ENCODE data around the gene KCNMB2.

Gene KCNMB2

DNA sequence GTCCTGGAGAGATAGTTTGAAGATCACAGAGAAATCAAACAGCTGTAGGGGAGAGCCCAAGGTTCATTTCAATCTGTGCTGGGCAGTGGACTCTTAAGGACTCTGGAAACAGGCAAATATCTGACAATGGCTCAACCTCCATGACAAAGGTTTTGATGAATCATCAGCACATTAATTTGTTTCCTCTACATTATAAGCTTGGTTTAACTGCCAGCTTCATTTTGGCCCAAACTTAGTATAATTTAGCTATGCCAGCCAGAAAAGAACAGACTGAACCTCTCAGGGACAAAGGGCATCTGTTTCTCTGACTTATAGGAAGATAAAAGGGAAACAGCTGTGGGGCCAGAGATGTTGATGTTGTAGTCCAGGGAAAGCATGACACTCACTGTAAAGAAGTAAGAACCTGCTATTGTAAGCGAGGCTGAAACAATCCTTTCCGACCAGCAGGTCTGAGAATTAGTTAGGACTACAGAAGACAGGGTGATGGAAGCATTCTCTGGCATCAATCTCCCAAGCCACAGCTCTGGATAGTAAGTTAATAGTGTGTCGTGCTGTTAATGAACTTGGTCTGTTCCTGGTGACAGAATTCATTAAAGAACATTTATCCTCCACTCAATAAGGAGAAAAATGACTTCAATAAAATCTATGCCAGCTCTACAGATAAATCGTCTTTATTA lies 110.1 kb downstream of the KCNMB2 start:
- DNase-seq (ENCODE audit: low read depth in 2 of 2), result no peak

DNA sequence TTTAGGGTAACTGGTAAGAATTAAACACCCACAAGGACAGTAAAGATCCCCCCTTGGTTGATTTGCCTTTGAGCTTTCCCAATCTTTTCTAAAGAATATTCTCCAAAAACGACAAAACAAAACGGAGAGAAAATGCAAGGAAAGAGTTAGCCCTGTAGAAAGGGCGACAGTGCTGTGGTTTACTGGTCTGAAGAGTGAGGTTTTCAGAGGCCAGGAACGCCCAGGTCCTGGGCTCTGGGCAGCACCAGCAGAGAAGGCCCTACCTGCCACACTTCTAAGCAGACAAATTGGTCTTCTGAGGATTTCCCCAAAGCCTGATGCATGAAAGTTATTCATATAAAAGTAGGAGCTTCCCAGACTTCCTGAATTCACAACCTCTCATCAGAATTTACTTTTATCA lies 119.3 kb downstream of the KCNMB2 start:
- DNase-seq (ENCODE audit: low read depth in 2 of 2), result no peak

DNA sequence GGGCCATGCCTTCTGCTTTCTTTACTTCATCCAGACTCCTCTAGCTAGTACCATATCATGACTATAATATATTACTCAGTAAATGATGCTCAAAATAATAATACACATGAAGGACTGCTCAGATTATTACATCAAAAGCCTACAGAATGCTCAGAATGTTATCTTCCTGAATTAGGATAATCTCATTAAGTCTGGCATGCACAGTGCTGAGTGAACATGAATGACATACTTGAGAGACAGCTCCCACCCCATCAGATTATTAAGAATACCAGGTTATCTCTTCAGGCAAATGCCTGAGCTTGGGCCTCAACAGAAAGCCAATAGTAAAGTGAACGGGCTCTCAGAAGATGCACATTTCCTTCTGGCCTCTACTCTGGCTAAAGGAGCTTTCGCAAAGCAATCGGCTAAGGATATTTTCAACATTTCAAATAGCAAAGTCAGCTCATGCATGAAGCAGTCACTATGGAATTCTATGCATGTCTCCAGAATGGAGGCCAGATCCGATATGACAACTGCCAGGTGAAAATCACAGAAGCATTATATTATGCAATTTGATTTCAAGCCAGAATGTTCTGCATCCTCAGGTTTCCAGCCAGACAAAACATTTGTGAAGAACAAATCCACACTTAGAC lies 122.6 kb downstream of the KCNMB2 start:
- no peak for DNase-seq (ENCODE audit: low read depth in 2 of 2)

DNA sequence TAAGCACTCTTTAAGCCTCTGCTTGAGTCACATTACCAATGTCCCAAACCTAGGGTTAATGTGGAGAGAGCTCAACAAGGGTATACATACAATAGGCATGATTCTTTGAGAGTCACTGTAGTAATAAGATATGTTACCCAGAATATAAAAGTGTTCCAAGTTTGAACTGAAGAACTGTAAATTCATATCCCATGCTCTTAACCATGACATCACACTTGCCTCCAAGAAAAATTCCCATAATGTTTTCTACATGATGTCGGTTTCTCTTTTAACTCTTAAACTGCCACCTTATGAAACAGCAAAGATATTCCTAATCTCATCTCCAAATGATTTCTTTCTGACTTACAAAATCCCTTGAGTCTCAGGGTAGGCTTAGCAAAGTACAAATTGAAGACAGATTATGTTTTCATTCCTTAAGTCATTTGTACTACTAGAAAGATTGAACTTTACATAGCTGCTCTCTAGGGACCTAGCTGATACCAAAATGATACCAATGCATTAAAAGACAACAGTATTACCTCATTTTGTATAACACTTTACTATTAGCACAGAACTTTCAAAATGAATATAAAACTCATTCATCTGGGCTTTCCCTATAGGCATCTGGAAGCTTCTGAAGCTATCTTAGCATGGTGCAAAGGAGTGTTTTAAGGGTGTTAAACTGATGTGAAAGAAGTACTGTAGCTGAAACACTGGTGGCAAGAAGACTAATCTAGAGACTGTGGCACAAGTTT lies 127.1 kb downstream of the KCNMB2 start:
- no peak for DNase-seq (ENCODE audit: low read depth in 2 of 2)

DNA sequence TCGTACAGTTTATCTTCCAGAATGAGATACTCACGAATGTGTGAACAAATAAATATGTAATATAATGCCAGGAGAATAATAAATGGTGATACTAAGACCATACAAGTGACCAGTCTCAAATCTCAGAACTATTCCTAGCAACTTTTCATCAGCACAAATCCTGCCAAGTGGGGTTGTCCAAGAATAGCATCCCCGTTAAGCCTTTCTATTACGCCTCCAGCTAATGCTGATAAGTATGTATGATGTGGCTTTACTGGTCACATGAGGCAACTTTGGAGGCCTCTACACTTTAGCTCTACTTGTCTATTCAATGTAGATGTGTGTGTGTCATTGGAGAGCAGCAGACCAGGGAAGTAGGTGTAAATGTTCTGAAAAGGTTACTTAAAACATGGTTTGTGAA lies 129.5 kb downstream of the KCNMB2 start:
- no peak for DNase-seq (ENCODE audit: low read depth in 2 of 2)

DNA sequence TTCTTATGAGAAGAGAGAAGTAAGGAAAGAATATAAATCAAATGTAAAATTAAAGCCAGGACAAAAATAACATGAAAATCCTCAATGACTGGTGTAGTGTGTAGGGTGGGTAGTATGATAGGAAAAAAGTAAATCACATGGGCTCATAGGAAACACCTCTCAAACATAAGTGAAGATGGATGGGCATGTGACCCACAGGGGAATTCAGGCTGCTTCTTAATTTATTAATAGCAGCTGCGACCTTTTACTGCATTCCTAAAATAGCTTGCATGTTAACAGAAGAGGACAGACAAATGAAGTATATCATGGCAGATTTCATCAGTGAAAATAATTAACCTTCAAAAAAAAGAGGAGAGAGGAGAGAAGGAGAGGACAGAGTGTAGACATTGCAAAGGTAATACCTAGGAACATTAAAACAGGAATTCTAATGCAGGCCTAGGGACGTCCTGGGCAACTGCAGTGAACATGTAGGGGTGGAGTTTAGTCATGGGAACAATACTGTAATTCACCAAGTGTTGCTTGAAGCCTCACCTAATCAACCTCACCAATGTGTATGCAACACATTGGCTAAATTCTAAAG lies 132.9 kb downstream of the KCNMB2 start:
- DNase-seq (ENCODE audit: low read depth in 2 of 2), result peak; percentile 6 to 12

DNA sequence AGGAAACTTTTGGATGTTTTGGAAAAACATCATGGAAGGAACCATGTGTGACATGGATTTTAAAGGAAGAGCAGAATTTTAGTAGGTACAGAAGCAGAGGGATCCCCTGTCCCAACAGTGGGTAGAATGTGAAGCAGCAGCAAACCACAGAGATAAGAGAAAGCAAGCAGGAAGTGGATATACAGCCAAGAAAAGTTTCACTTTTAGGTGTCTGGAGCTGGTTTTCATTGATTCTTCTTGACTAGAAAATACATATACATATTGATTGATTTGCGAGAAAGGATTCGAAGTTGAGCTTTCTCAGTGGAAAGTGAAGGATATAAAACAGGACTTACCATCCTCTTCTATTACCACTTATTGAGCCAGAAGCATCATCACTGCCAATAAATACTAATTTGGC lies 133.5 kb downstream of the KCNMB2 start:
- DNase-seq (ENCODE audit: low read depth in 2 of 2), result no peak

DNA sequence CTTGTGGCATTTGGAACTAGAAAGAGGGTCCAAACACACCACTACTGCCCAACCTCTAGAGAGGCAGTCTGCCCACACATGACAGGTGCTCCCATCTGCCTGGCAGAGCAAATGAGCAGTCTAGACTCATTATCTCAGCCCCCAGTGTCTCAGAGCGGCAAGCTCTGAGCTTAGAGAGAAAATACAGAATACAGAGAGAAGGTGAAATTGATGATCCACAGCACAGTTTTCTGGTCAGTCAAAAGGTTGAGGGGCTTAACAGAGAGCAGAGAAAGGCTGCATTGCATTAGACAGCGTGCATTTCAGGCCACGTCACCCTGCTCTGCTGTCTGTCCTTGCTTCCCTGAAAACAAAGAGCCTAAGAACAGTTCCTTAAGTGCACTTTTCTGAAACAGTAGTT lies 135.1 kb downstream of the KCNMB2 start:
- DNase-seq (ENCODE audit: low read depth in 2 of 2), result no peak

DNA sequence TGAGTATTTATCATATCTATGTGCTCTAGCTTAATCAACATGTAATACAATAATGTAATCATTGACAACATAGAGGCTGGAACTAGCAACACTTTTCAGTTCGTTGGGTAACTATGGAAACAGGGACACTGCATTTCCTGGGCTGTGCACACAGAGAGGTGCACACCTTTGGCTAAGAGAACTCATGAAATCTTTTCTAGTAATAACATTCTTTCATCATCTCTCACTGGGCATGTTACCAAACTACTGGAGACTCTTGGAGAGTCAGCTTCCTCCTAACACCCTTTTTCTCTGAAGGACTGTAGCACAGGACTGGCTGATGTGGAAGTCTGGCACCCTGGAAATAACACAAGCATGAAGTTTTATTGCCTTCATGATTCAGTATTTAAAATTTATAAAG lies 135.6 kb downstream of the KCNMB2 start:
- DNase-seq (ENCODE audit: low read depth in 2 of 2), result peak; percentile 40 to 44

DNA sequence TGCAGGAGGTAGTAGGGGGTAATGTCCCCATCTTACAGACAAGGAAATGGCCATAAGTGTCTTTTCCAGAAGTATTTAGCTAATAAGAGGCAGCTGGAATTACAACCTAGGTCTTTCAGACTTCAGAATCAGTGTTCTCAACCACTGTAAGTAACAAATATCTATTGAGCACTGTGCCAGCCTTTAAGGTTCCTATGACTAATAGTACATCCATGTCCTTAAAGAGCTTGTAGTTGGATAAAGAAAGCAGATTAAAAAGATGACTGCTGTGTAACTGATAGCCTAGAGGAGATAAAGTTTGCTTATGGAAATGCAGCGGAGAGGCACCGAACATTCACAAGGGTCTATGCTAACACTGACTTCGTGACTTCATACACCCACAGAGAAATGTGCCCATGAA lies 136.0 kb downstream of the KCNMB2 start:
- no peak for DNase-seq (ENCODE audit: low read depth in 2 of 2)

DNA sequence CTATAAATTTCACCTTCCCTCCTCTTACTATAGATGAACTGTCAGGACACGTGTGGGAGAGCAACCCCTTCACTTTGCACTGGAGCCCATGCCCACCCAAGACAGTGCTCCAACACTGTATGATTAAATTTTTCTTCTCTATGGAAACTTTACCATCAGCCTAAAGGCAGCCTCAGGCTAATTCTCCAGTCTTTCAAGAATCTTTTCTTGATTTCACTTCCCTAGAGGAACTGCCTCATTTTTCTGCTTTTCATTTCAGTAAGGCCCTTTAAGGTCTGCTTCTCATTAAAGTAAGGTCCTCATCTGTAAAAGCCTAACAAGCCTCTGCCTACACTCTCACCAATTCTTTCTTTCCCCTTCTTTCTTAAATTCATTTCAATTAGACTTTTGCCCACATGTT lies 137.3 kb downstream of the KCNMB2 start:
- no peak for DNase-seq (ENCODE audit: low read depth in 2 of 2)

DNA sequence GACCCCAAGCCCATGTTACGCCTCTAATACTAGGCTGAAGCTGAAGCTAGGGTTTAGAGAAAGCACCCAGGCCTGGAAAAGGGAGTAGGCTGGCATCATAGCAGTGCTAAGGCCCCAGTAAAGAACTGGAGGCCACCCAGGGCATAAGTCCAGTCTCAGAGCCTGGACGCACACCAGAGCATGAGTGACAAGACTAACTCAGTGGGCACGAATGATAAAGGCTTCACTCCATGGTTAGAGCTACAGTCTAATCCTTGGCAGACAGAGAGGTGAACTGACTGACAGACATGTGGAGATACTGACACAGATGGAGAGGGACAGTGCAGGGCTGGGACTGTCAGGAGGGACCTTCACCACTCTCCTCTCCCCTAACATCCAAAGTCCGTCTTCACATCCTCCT lies 139.8 kb downstream of the KCNMB2 start:
- DNase-seq (ENCODE audit: low read depth in 2 of 2), result no peak

DNA sequence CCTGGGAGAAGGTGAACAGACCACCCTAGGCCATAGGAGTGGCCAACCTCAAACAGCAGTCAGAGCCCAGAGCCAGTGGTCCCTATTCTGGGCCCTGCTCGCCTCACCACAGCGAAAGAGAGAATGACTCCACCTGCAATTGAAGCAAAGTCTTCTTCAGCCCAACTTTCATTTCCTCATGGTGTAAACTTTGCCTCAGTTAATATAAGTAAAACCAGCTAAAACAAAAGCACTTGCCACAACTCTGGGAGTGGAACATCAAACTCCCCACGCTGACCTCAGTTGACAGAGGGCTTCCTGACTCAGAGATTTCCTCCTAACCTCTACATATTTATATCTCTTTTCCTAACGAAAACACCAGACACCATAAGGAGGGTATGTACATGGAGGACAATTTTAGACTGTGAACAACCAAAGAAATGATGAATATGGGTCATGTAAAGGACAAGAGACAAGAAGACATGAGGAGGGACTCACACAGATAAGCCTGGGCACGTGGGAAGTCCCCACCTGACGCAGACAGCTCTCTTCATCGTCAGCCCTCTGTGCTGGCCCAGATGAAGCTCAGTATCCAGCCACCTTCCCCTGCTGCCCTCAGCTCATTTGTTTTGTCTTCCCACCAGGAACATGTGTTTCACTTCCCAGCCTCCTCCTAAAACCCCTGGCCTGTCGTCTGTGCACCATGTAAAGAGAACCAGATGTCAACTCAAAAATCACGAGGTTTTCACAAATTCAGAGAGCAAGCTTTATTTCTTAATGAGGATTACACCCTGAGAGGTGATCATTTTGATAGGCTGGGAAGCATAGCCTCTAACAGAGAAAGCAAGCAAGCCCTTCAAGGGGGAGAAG lies 140.9 kb downstream of the KCNMB2 start:
- no peak for DNase-seq (ENCODE audit: low read depth in 2 of 2)

DNA sequence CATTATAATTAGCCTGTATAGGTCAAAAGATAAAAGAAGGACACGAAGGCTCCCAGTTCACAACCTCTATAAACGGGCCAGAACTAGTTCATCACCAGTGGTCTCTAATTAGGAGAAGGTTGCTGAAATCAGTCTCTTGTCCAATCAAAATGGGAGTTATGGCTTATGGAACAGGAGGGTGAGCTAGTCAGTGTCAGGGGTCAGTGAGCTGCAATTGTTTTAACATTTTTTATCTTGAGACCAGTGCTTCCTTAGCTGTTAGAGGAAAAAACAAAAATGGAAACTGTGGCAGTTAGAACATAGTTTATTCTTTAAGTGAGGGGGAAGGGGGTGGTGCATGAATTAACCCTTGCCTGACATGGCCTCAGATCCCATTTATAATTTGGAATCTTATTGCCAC lies 141.7 kb downstream of the KCNMB2 start:
- DNase-seq (ENCODE audit: low read depth in 2 of 2), result no peak

DNA sequence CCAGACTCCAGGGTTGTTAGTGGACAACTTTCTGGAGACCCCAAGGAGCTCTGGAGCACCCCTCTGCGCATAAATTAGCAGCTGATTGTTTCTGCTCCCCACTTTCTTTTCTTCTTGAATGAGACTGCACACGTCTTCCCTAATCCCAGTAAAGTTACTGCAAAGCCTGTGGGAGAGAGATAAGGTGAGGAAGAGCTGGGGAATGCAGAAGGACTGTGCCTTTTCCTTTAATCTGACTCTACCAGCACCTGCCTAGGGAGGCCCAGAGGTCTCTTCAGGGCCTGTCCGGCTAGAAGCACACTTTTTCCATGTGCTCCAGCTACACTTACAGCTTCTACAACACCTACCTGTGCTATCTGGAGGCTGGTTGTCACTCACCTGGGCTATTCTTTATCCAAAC lies 143.8 kb downstream of the KCNMB2 start:
- no peak for DNase-seq (ENCODE audit: low read depth in 2 of 2)

DNA sequence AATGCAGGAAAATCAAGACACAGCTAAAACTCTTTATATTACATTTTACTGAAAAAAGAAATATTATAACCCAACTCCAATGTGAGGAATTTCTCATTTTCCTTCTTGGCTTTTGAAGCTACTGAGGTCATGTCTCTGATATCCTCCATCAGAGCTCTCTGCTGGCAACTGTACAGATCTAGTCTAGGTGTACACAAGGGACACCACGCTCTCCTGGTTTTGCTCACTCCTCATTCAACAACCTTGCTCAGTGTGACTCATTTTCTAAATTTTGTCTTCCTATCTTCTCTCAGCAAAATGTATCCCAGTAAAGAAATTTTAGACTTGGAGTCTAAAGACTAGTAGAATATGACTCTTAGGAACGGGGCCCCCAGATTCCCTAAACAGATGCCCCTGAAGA lies 144.3 kb downstream of the KCNMB2 start:
- DNase-seq (ENCODE audit: low read depth in 2 of 2), result no peak

DNA sequence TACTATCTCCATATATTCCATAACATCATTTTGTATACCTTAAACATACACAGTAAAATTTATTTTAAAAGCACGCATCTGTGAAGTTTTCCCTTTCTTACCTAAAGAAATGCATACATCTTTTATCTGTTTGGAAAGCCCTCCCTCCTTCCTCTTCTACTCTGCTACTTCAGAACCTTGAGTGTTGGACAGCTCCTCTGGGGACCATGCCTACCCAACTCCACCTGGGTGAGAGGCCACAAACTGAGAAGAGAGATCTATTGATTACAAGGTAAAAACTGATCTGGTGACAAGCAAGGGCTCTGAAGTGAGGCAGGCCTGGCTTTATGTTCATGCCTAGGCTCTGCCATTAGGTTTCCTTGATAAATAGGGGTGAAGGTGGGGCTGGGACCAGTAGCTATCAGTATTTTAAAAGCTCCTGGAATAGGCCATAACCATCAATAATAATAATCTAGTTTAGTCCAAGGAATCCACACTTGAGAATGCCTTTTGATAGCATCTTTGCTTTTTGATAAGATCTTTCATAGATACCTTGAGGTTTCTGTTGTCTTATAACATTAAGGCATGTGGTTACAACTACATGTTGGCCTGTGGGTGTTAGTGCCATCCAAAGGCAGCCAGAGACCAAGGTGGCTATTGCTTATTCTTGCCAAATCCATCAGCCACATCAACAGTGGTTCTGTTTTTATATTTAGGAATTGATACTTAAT lies 148.8 kb downstream of the KCNMB2 start:
- DNase-seq (ENCODE audit: low read depth in 2 of 2), result no peak

DNA sequence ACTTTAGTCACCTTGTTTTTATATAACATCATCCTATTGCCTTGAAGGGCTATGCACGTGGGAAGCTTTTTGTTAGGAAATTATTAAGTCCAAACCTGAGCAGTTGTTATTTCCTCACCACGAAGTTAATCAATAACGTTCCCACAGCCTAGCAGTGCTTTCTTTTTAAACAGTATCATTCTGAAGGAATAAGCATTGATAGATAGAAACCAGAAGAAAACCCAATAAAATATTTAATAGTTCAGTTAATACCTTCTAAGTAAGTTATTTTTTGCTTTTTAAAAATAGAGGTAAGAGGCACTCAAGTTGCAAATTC lies 149.3 kb downstream of the KCNMB2 start:
- DNase-seq (ENCODE audit: low read depth in 2 of 2), result no peak

DNA sequence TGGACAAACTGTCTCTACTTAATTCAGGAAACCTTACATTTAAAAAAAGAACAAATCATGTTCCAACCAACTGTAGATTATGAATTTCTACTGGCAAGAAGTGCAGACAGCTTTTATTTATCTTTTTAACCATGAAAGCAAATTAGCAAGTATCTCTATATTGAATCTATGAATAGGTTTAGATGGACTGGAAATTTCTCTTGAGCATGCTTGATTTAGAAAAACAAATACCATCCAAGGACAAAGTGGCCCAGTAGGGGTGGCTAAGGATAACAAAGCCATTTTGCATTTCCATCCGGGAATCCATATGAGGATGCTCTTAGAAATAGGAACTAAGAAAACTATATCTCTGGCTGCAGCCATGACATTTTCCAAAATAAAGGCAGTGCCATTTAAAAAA lies 150.6 kb downstream of the KCNMB2 start:
- DNase-seq (ENCODE audit: low read depth in 2 of 2), result no peak

DNA sequence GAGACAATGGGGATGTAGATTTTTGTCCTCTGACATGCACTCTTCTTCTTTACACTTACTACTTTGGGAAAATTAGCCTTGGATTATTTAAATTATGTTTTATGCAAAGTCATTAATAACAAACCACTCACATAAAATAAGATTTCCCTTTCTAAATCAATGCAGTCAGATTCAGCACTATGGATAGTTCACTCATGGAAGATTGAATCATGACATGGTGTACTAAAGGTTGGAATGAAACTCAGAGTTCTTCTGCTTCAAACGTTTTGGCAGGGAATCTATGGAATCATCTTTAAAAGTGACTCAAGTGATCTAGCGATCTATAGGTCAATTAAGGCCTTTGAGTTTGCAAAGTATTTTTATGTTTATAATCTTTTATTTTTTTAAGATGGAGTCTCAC lies 154.3 kb downstream of the KCNMB2 start:
- DNase-seq (ENCODE audit: low read depth in 2 of 2), result no peak

DNA sequence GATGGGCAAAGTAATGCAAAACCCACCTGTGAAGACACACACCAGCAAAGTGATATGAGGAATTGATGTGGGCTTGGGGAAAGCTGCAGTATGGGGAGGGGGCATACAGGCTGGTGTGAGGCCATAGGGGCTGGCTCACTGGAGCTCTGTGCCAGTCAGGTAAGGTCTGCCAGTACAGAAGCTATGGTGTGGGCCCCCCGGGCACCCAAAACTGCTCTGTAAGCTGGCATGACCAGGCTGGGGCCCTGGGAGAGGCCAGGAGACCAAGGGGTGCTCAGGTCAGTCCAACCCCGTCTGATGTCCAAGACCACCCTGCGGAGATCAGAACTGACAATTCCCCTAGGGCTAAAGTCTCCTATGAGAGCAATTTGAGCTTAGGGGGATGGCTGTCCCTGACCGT lies 163.1 kb downstream of the KCNMB2 start:
- no peak for DNase-seq (ENCODE audit: low read depth in 2 of 2)

DNA sequence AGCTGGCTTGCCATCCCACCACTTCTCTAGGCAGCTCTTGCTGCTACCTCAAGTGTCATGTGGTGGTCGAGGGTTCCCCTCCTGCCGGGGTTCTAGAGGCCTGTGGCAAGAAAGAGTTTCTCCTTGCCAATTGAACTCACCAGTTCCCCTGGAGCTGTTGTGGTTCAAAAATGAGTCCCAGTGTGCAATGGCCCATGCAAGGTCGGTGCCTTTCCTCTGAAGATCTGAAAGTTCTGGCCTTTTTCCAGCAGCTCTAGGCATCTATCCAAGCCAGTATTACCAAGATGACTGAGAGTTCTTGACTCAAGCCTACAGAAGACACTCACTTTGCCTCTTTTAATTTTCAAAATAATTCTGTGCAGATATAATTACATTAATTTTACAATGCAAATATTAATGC lies 163.6 kb downstream of the KCNMB2 start:
- no peak for DNase-seq (ENCODE audit: low read depth in 2 of 2)

All from fibroblast of skin of left quadriceps (primary cell).